D341Med (cell line): ENCODE results near the gene PCDH1.

Experiments
- DNase-seq: peaks from one replicate; pipeline ENCODE4 v3.0.0; 2012; ENCODE audit warnings: low spot score

The PCDH1 gene

GRCh38 chr5:141807732-141808131 lies 70.5 kb downstream of the PCDH1 start:
- DNase-seq: no peak

GRCh38 chr5:141807329-141807728 lies 70.9 kb downstream of the PCDH1 start:
- no peak for DNase-seq

GRCh38 chr5:141806626-141807025 lies 71.6 kb downstream of the PCDH1 start:
- DNase-seq: no peak

GRCh38 chr5:141805874-141806595 lies 72.2 kb downstream of the PCDH1 start:
- DNase-seq: no peak

- no peak for DNase-seq
These were observed 73.7 kb downstream of the PCDH1 start for GRCh38 chr5:141804475-141804874.
